HEK293 (cell line): Measurements from ENCODE around the gene ARHGEF39.
A peak's percentile ranks its signal among the peaks of the same experiment; 100 is the strongest.

ENCODE experiments used
- CTCF ChIA-PET: fragments of 350-600 bp; formaldehyde crosslinking; extraction: SDS; loops from one replicate; lab custom pipeline; 2021; ENCODE audit warnings: antibody characterized with exemption; lab: Yijun Ruan, JAX
- POLR2A ChIA-PET: fragments of 300-600 bp; formaldehyde crosslinking; extraction: SDS; loops from one replicate; lab custom pipeline; 2020; ENCODE audit warnings: antibody characterized with exemption, inconsistent platforms; lab: Yijun Ruan, JAX
- H3K27ac ChIP-seq: fragments of 200-500 bp; sonication (Bioruptor generic); 2 replicates; pipeline ENCODE4 v1.5.1; 2014; ENCODE audit warnings: low read depth, low read length, control low read depth, inconsistent platforms; ENCODE audit errors: extremely low read depth
- H3K36me3 ChIP-seq, 2 experiments: fragments of 200-500 bp in 1 of 2; sonication (Bioruptor generic) in 1 of 2; 1 replicate in 1 of 2; 2 replicates in 1 of 2; pipeline ENCODE4 v1.5.1; 2014 to 2017; ENCODE audit warnings: inconsistent platforms in 2 of 2, low read length in 2 of 2; ENCODE audit not compliant: control insufficient read depth in 2 of 2, insufficient read depth in 1 of 2
- H3K4me1 ChIP-seq: fragments of 200-500 bp; sonication (Bioruptor generic); 2 replicates; pipeline ENCODE4 v1.5.1; 2014; ENCODE audit warnings: mild to moderate bottlenecking, low read length, inconsistent platforms; ENCODE audit not compliant: control insufficient read depth, insufficient read depth
- H3K4me3 ChIP-seq: 2 replicates; pipeline ENCODE4 v1.5.1; 2011; ENCODE audit warnings: low read depth, mild to moderate bottlenecking, control low read depth, low read length, moderate library complexity
- H3K9me3 ChIP-seq: fragments of 200-500 bp; sonication (Bioruptor generic); 2 replicates; pipeline ENCODE4 v1.5.1; 2014; ENCODE audit warnings: low read depth, low read length, inconsistent platforms; ENCODE audit not compliant: control insufficient read depth, insufficient read depth
- FEZF1 ChIP-seq: fragments of 450-650 bp; formaldehyde crosslinking; IDR thresholded peaks from 2 replicates; pipeline ENCODE4 v1.5.1; 2016; ENCODE audit warnings: missing biosample characterization, missing genetic modification characterization
- KLF9 ChIP-seq: fragments of 450-650 bp; formaldehyde crosslinking; IDR thresholded peaks from 2 replicates; pipeline ENCODE4 v1.5.1; 2016; ENCODE audit warnings: missing biosample characterization, missing genetic modification characterization, low read depth
- PRDM2 ChIP-seq: fragments of 450-650 bp; formaldehyde crosslinking; IDR thresholded peaks from 2 replicates; pipeline ENCODE4 v1.5.1; 2016; ENCODE audit warnings: missing biosample characterization, missing genetic modification characterization, borderline replicate concordance
- SP2 ChIP-seq: fragments of 450-650 bp; formaldehyde crosslinking; IDR thresholded peaks from 2 replicates; pipeline ENCODE4 v1.5.1; 2016; ENCODE audit warnings: missing biosample characterization, missing genetic modification characterization
- TSHZ1 ChIP-seq: fragments of 450-650 bp; formaldehyde crosslinking; IDR thresholded peaks from 2 replicates; pipeline ENCODE4 v1.5.1; 2016; ENCODE audit warnings: missing biosample characterization, missing genetic modification characterization, borderline replicate concordance
- YY1 ChIP-seq: fragments of 450-650 bp; formaldehyde crosslinking; IDR thresholded peaks from 2 replicates; pipeline ENCODE4 v1.5.1; 2018; ENCODE audit warnings: missing biosample characterization, missing genetic modification characterization
- ZNF169 ChIP-seq: fragments of 450-650 bp; formaldehyde crosslinking; IDR thresholded peaks from 2 replicates; pipeline ENCODE4 v1.5.1; 2016; ENCODE audit warnings: missing biosample characterization, missing genetic modification characterization
- ZNF175 ChIP-seq: fragments of 450-650 bp; formaldehyde crosslinking; IDR thresholded peaks from 2 replicates; pipeline ENCODE4 v1.5.1; 2016; ENCODE audit warnings: missing biosample characterization, missing genetic modification characterization
- ZNF292 ChIP-seq: fragments of 450-650 bp; formaldehyde crosslinking; IDR thresholded peaks from 2 replicates; pipeline ENCODE4 v1.5.1; 2016; ENCODE audit warnings: low read depth, missing biosample characterization, missing genetic modification characterization, borderline replicate concordance
- ZNF394 ChIP-seq: fragments of 450-650 bp; formaldehyde crosslinking; IDR thresholded peaks from 2 replicates; pipeline ENCODE4 v1.5.1; 2016; ENCODE audit warnings: missing biosample characterization, missing genetic modification characterization, mild to moderate bottlenecking, moderate library complexity, borderline replicate concordance
- ZNF530 ChIP-seq: fragments of 450-650 bp; formaldehyde crosslinking; IDR thresholded peaks from 2 replicates; pipeline ENCODE4 v1.5.1; 2016; ENCODE audit warnings: low read depth, missing biosample characterization, missing genetic modification characterization
- ZNF561 ChIP-seq: fragments of 450-650 bp; IDR thresholded peaks from 2 replicates; pipeline ENCODE4 v1.5.1; 2018; ENCODE audit warnings: missing biosample characterization, missing genetic modification characterization, borderline replicate concordance
- ZNF571 ChIP-seq: fragments of 450-650 bp; formaldehyde crosslinking; IDR thresholded peaks from 2 replicates; pipeline ENCODE4 v1.5.0; 2017; ENCODE audit warnings: missing biosample characterization, missing genetic modification characterization
- ZNF585B ChIP-seq: fragments of 450-650 bp; formaldehyde crosslinking; IDR thresholded peaks from 2 replicates; pipeline ENCODE4 v1.5.1; 2016; ENCODE audit warnings: missing biosample characterization, missing genetic modification characterization
- ZNF600 ChIP-seq: fragments of 450-650 bp; formaldehyde crosslinking; IDR thresholded peaks from 2 replicates; pipeline ENCODE4 v1.5.1; 2016; ENCODE audit warnings: missing biosample characterization, missing genetic modification characterization
- ZNF610 ChIP-seq: fragments of 450-650 bp; formaldehyde crosslinking; IDR thresholded peaks from 2 replicates; pipeline ENCODE4 v1.5.1; 2016; ENCODE audit warnings: missing biosample characterization, missing genetic modification characterization, borderline replicate concordance
- ZNF629 ChIP-seq: fragments of 450-650 bp; formaldehyde crosslinking; IDR thresholded peaks from 2 replicates; pipeline ENCODE4 v1.5.1; 2017; ENCODE audit warnings: missing biosample characterization, missing genetic modification characterization
- ZNF664 ChIP-seq: fragments of 450-650 bp; formaldehyde crosslinking; IDR thresholded peaks from 2 replicates; pipeline ENCODE4 v1.5.1; 2016; ENCODE audit warnings: missing biosample characterization, missing genetic modification characterization
- ZNF785 ChIP-seq: fragments of 450-650 bp; formaldehyde crosslinking; IDR thresholded peaks from 2 replicates; pipeline ENCODE4 v1.5.1; 2016; ENCODE audit warnings: missing biosample characterization, missing genetic modification characterization
- TF ChIP-seq, protein P1 (sequence below): fragments of 450-650 bp; formaldehyde crosslinking; IDR thresholded peaks from 2 replicates; pipeline ENCODE4 v1.5.1; 2016; ENCODE audit warnings: missing biosample characterization, missing genetic modification characterization
- TF ChIP-seq, protein P2 (sequence below): sonication (generic); formaldehyde crosslinking; IDR thresholded peaks from 2 replicates; pipeline ENCODE4 v1.8.1; 2022; ENCODE audit warnings: mild to moderate bottlenecking, moderate library complexity, missing genetic modification reagents

Gene ARHGEF39

GRCh38 chr9:35651956-35652828 is 12.8 kb downstream of the ARHGEF39 start:
- no peaks in the 10 kb centered on the region for H3K9me3 ChIP-seq
- H3K36me3 ChIP-seq: no peaks in the 10 kb centered on the region
- H3K4me1 ChIP-seq: no peaks in the 10 kb centered on the region
- no peak overlapping the region for H3K27ac ChIP-seq
- ChIA-PET POLR2A (interaction anchor here (0.6 to 1.5 kb wide), 4 partner anchors 13 to 1901 kb away, joined by 3 to 5 read pairs (median 4); partner anchors contain the start of gene ARHGEF39), CTCF (no interaction called here)
- H3K4me3 ChIP-seq: no peak overlapping the region
- TF ChIP-seq ZNF175 (tag by site-specific recombination) (no peak), ZNF169 (tag by site-specific recombination) (no peak), ZNF530 (tag by site-specific recombination) (no peak), ZNF292 (tag by site-specific recombination) (no peak), SP2 (tag by site-specific recombination) (no peak), TSHZ1 (no peak), ZNF785 (tag by site-specific recombination) (no peak), PRDM2 (no peak), KLF9 (tag by site-specific recombination) (no peak), ZNF585B (tag by site-specific recombination) (no peak), ZNF561 (tag by site-specific recombination) (no peak), FEZF1 (tag by site-specific recombination) (no peak), ZNF394 (tag by site-specific recombination) (no peak), ZNF571 (tag by site-specific recombination) (no peak), ZNF629 (tag by site-specific recombination) (0 out of 2 replicates have a peak, but pooled peaks have one; percentile 21), ZNF664 (tag by site-specific recombination) (no peak), ZNF600 (tag by site-specific recombination) (peak; percentile 12; the same call in 1 of the 2 replicates), ZNF610 (tag by site-specific recombination) (no peak), YY1 (tag by site-specific recombination) (no peak)
- TF ChIP-seq, protein P1, sequence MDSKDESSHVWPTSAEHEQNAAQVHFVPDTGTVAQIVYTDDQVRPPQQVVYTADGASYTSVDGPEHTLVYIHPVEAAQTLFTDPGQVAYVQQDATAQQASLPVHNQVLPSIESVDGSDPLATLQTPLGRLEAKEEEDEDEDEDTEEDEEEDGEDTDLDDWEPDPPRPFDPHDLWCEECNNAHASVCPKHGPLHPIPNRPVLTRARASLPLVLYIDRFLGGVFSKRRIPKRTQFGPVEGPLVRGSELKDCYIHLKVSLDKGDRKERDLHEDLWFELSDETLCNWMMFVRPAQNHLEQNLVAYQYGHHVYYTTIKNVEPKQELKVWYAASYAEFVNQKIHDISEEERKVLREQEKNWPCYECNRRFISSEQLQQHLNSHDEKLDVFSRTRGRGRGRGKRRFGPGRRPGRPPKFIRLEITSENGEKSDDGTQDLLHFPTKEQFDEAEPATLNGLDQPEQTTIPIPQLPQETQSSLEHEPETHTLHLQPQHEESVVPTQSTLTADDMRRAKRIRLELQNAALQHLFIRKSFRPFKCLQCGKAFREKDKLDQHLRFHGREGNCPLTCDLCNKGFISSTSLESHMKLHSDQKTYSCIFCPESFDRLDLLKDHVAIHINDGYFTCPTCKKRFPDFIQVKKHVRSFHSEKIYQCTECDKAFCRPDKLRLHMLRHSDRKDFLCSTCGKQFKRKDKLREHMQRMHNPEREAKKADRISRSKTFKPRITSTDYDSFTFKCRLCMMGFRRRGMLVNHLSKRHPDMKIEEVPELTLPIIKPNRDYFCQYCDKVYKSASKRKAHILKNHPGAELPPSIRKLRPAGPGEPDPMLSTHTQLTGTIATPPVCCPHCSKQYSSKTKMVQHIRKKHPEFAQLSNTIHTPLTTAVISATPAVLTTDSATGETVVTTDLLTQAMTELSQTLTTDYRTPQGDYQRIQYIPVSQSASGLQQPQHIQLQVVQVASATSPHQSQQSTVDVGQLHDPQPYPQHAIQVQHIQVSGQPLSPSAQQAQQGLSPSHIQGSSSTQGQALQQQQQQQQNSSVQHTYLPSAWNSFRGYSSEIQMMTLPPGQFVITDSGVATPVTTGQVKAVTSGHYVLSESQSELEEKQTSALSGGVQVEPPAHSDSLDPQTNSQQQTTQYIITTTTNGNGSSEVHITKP: peak; percentile 94
- TF ChIP-seq, protein P2, sequence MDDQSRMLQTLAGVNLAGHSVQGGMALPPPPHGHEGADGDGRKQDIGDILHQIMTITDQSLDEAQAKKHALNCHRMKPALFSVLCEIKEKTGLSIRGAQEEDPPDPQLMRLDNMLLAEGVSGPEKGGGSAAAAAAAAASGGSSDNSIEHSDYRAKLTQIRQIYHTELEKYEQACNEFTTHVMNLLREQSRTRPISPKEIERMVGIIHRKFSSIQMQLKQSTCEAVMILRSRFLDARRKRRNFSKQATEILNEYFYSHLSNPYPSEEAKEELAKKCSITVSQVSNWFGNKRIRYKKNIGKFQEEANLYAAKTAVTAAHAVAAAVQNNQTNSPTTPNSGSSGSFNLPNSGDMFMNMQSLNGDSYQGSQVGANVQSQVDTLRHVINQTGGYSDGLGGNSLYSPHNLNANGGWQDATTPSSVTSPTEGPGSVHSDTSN: no peak
